H9 (cell line): Measurements from ENCODE around the gene LRFN3. TPM values are rescaled to one million over a fixed set of nuclear protein-coding genes. Genes with fewer than 3 reads are reported as not detected.

Source experiments
- DNase-seq: peaks from one replicate; pipeline ENCODE4 v3.0.0-alpha.2; 2017
- H2AFZ ChIP-seq: one replicate; pipeline ENCODE4 v1.6.1; 2013; ENCODE audit warnings: mild to moderate bottlenecking, low read length, control low read depth, moderate library complexity
- H2AK5ac ChIP-seq: 2 replicates; pipeline ENCODE4 v1.6.1; 2013; ENCODE audit warnings: low read length, control low read depth, mixed read lengths; ENCODE audit not compliant: insufficient read length
- H2BK120ac ChIP-seq: one replicate; pipeline ENCODE4 v1.6.1; 2013; ENCODE audit warnings: low read depth, mild to moderate bottlenecking, low read length, control low read depth, inconsistent platforms; ENCODE audit not compliant: poor library complexity, severe bottlenecking
- H2BK12ac ChIP-seq: 2 replicates; pipeline ENCODE4 v1.6.1; 2013; ENCODE audit warnings: low read length, control low read depth, mixed read lengths, low read depth; ENCODE audit not compliant: insufficient read length
- H2BK15ac ChIP-seq: 2 replicates; pipeline ENCODE4 v1.6.1; 2013; ENCODE audit warnings: low read depth, low read length, control low read depth
- H2BK20ac ChIP-seq: one replicate; pipeline ENCODE4 v1.6.1; 2013; ENCODE audit warnings: low read depth, mild to moderate bottlenecking, low read length, control low read depth, inconsistent platforms; ENCODE audit not compliant: poor library complexity, severe bottlenecking
- H2BK5ac ChIP-seq: 2 replicates; pipeline ENCODE4 v1.6.1; 2013; ENCODE audit warnings: low read length, control low read depth, mixed read lengths; ENCODE audit not compliant: insufficient read length
- H3K14ac ChIP-seq: 2 replicates; pipeline ENCODE4 v1.6.1; 2013; ENCODE audit warnings: low read length, control low read depth; ENCODE audit not compliant: insufficient read depth
- H3K18ac ChIP-seq: 2 replicates; pipeline ENCODE4 v1.6.1; 2013; ENCODE audit warnings: low read depth, mild to moderate bottlenecking, mixed read lengths, low read length, control low read depth; ENCODE audit not compliant: insufficient read length
- H3K23ac ChIP-seq: 2 replicates; pipeline ENCODE4 v1.6.1; 2013; ENCODE audit warnings: low read length, control low read depth, mixed read lengths, low read depth; ENCODE audit not compliant: insufficient read length
- H3K23me2 ChIP-seq: 2 replicates; pipeline ENCODE4 v1.6.1; 2013; ENCODE audit warnings: low read depth, mild to moderate bottlenecking, mixed read lengths, low read length, control low read depth; ENCODE audit not compliant: insufficient read length, poor library complexity, severe bottlenecking
- H3K27ac ChIP-seq: 2 replicates; pipeline ENCODE4 v1.5.1; 2013; ENCODE audit warnings: low read length, control low read depth, mixed read lengths, low read depth; ENCODE audit not compliant: insufficient read length
- H3K27me3 ChIP-seq: 2 replicates; pipeline ENCODE4 v1.6.1; 2013; ENCODE audit warnings: low read length, control low read depth, inconsistent platforms; ENCODE audit not compliant: insufficient read depth
- H3K4ac ChIP-seq: 2 replicates; pipeline ENCODE4 v1.6.1; 2013; ENCODE audit warnings: low read depth, mild to moderate bottlenecking, control low read depth, inconsistent platforms, low read length, moderate library complexity
- H3K4me1 ChIP-seq: 2 replicates; pipeline ENCODE4 v1.6.1; 2013; ENCODE audit warnings: low read length, control low read depth, inconsistent platforms; ENCODE audit not compliant: insufficient read depth
- H3K4me2 ChIP-seq: 2 replicates; pipeline ENCODE4 v1.6.1; 2013; ENCODE audit warnings: low read length, control low read depth, mixed read lengths; ENCODE audit not compliant: insufficient read length, insufficient read depth
- H3K56ac ChIP-seq: 2 replicates; pipeline ENCODE4 v1.6.1; 2013; ENCODE audit warnings: low read depth, mild to moderate bottlenecking, mixed read lengths, low read length, control low read depth; ENCODE audit not compliant: insufficient read length
- H3K79me1 ChIP-seq: 2 replicates; pipeline ENCODE4 v1.6.1; 2013; ENCODE audit warnings: low read depth, mild to moderate bottlenecking, moderate library complexity, low read length, control low read depth, inconsistent platforms; ENCODE audit not compliant: insufficient read depth, poor library complexity, severe bottlenecking
- H3K79me2 ChIP-seq: 2 replicates; pipeline ENCODE4 v1.6.1; 2013; ENCODE audit warnings: low read length, control low read depth, inconsistent platforms; ENCODE audit not compliant: insufficient read depth
- H3K9ac ChIP-seq: 2 replicates; pipeline ENCODE4 v1.6.1; 2013; ENCODE audit warnings: low read length, control low read depth, mixed read lengths; ENCODE audit not compliant: insufficient read length; ENCODE audit errors: extremely low read depth
- H3K9me3 ChIP-seq: one replicate; pipeline ENCODE4 v1.6.1; 2013; ENCODE audit warnings: low read depth, low read length, inconsistent platforms; ENCODE audit not compliant: control insufficient read depth
- H3T11ph ChIP-seq: one replicate; pipeline ENCODE4 v1.6.1; 2013; ENCODE audit warnings: mild to moderate bottlenecking, low read length, control low read depth, inconsistent platforms
- H4K20me1 ChIP-seq: one replicate; pipeline ENCODE4 v1.6.1; 2013; ENCODE audit not compliant: control insufficient read depth, insufficient read length, insufficient read depth
- H4K5ac ChIP-seq: 2 replicates; pipeline ENCODE4 v1.6.1; 2013; ENCODE audit warnings: low read depth, mild to moderate bottlenecking, mixed read lengths, low read length, control low read depth; ENCODE audit not compliant: insufficient read length
- H4K8ac ChIP-seq: replicated peaks from 2 replicates; pipeline ENCODE4 v1.6.1; 2013; ENCODE audit warnings: low read length, control low read depth, mixed read lengths, low read depth; ENCODE audit not compliant: insufficient read length
- H4K91ac ChIP-seq: 2 replicates; pipeline ENCODE4 v1.6.1; 2013; ENCODE audit warnings: low read depth, mild to moderate bottlenecking, moderate library complexity, mixed read lengths, low read length, control low read depth; ENCODE audit not compliant: insufficient read length
- H3K27ac Mint-ChIP-seq, 3 experiments: 2 replicates in 2 of 3; 3 replicates in 1 of 3; pipeline ENCODE4 v1.8.0; 2020 to 2021; ENCODE audit warnings: mixed read lengths in 3 of 3, mild to moderate bottlenecking in 1 of 3, moderate library complexity in 1 of 3
- H3K27me3 Mint-ChIP-seq: 2 replicates; pipeline ENCODE4 v1.8.0; 2021; ENCODE audit warnings: low read depth, mild to moderate bottlenecking, moderate library complexity, mixed read lengths
- H3K36me3 Mint-ChIP-seq, 3 experiments: 2 replicates in 2 of 3; 3 replicates in 1 of 3; pipeline ENCODE4 v1.8.0; 2020 to 2021; ENCODE audit warnings: low read depth in 3 of 3, mixed read lengths in 3 of 3; ENCODE audit not compliant: insufficient read depth in 1 of 3
- H3K4me1 Mint-ChIP-seq, 2 experiments: 2 replicates each; pipeline ENCODE4 v1.8.0; 2020; ENCODE audit warnings: mixed read lengths in 2 of 2
- H3K4me3 Mint-ChIP-seq, 2 experiments: 2 replicates in 1 of 2; 3 replicates in 1 of 2; pipeline ENCODE4 v1.8.0; 2020 to 2021; ENCODE audit warnings: mild to moderate bottlenecking in 2 of 2, mixed read lengths in 2 of 2, moderate library complexity in 1 of 2
- H3K9me3 Mint-ChIP-seq, 2 experiments: 2 replicates in 1 of 2; 3 replicates in 1 of 2; pipeline ENCODE4 v1.8.0; 2020; ENCODE audit warnings: mild to moderate bottlenecking in 2 of 2, mixed read lengths in 2 of 2, moderate library complexity in 1 of 2
- WGBS: extraction: QIAGEN DNeasy Blood & Tissue Kit; methylation state at CpG from one replicate; pipeline ENCODE4 v1.1.7; 2013; ENCODE audit warnings: missing lambda C conversion rate, low lambda C conversion rate, mixed read lengths; ENCODE audit not compliant: insufficient read length; ENCODE audit errors: extremely low coverage; 5-methylcytosine and 5-hydroxymethylcytosine counted together
- total RNA-seq: library from RNA; stranded (reverse); gene quantifications from 2 replicates; pipeline ENCODE4 v1.2.1, GENCODE V29; 2021
- TF ChIP-seq, protein P1 (sequence below): fragments of 200-600 bp; sonication (generic); conservative IDR thresholded peaks from 3 replicates; pipeline ENCODE4 v1.8.0; 2021; ENCODE audit warnings: antibody characterized with exemption, mild to moderate bottlenecking

The LRFN3 gene
- total RNA-seq, 1 experiment from 2014 or later, result 20.5 TPM

DNA sequence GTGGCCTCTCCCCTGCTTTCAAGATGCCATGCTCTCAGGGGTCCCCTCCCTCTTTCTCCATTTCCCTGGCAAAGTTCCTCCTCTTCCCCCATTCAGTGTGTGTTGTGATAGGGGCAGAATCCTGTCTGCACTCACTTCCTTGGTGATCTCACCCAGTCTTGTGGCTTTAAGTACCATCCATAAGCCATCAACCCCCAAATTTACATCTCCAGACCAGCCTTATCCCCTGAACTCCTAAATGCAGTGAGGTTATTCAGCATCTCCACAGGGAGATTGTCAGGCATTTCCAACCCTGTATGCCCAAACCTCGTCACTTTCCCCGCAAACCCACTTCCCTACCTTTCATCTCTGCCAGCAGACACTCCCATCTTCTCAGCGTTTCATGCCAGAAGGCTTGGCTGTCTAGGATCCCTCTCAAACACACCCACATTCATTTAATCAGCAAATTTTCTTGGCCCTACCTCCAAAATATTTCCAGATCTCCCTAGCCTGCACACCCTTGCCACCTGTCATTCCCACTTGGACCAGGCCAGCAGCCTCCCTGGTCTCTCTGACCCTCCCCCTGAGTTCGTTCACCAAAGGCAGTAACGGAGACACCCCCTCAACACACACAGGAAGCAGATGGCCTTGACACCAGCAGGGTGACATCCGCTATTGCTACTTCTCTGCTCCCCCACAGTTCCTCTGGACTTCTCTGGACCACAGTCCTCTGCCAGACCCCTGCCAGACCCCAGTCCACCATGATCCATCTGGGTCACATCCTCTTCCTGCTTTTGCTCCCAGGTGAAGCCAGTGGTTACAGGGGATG lies 34.1 kb upstream of the LRFN3 start, which contains the start of gene HCST:
HCST (plus strand) TSS at position 676 of the 808 bp plus-strand sequence; CDS start at position 741, 65 bp downstream.
- Histone ChIP-seq H4K8ac (no peak within 1 kb of the TSS), H4K5ac (no peak within 1 kb of the TSS), H3K4me2 (peak within 1 kb of the TSS; percentile 55), H3K18ac (peak within 1 kb of the TSS; percentile 11), H3K79me2 (no peaks in the 10 kb centered on the region), H3K27ac (no peak within 1 kb of the TSS), H2BK120ac (no peak within 1 kb of the TSS), H3K56ac (no peak within 1 kb of the TSS), H3T11ph (no peak within 1 kb of the TSS), H3K4ac (no peak within 1 kb of the TSS), H3K23me2 (peaks cover 10% of the 10 kb centered on the region), H2BK5ac (no peak within 1 kb of the TSS), H2AFZ (no peak within 1 kb of the TSS), H4K20me1 (no peaks in the 10 kb centered on the region), H3K14ac (no peak within 1 kb of the TSS), H2AK5ac (no peak within 1 kb of the TSS), H2BK20ac (no peak within 1 kb of the TSS), H2BK12ac (no peak within 1 kb of the TSS), H4K91ac (no peak within 1 kb of the TSS), H3K9me3 (no peaks in the 10 kb centered on the region), H3K23ac (no peak within 1 kb of the TSS), H3K27me3 (no peaks in the 10 kb centered on the region), H3K9ac (peak within 1 kb of the TSS; percentile 31), H3K79me1 (peaks cover 3% of the 10 kb centered on the region), H2BK15ac (no peak within 1 kb of the TSS), H3K4me1 (peaks cover 5% of the 10 kb centered on the region; the same call in 1 of the 2 replicates)
- peaks cover 17 to 38% of the 10 kb centered on the region in 2 experiments for H3K4me1 Mint-ChIP-seq
- H3K36me3 Mint-ChIP-seq, result peaks cover 5 to 13% (median 6%) of the 10 kb centered on the region in 3 experiments; a peak in 5 of 7 replicates
- H3K27me3 Mint-ChIP-seq, result peaks cover 12% of the 10 kb centered on the region
- no CpG with 5 or more reads among the region's 6 CpGs for WGBS
- TF ChIP-seq, protein P1, sequence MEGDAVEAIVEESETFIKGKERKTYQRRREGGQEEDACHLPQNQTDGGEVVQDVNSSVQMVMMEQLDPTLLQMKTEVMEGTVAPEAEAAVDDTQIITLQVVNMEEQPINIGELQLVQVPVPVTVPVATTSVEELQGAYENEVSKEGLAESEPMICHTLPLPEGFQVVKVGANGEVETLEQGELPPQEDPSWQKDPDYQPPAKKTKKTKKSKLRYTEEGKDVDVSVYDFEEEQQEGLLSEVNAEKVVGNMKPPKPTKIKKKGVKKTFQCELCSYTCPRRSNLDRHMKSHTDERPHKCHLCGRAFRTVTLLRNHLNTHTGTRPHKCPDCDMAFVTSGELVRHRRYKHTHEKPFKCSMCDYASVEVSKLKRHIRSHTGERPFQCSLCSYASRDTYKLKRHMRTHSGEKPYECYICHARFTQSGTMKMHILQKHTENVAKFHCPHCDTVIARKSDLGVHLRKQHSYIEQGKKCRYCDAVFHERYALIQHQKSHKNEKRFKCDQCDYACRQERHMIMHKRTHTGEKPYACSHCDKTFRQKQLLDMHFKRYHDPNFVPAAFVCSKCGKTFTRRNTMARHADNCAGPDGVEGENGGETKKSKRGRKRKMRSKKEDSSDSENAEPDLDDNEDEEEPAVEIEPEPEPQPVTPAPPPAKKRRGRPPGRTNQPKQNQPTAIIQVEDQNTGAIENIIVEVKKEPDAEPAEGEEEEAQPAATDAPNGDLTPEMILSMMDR, result no peak
- peak within 1 kb of the TSS; percentile 80 to 86 for H3K4me3 Mint-ChIP-seq
- no peaks in the 10 kb centered on the region; a peak in 1 of 5 replicates for H3K9me3 Mint-ChIP-seq
- H3K27ac Mint-ChIP-seq, result peak within 1 kb of the TSS; percentile 58 to 95 (median 72); a peak in 5 of 7 replicates
- DNase-seq, result no peak
